GM19468 (cell line): ENCODE data around the gene LRRTM2.

ENCODE experiments used
- ATAC-seq: cut with Tn5 transposase; IDR thresholded peaks from one replicate; pipeline ENCODE4 v1.9.1; 2021; ENCODE audit warnings: mild to moderate bottlenecking, moderate library complexity, moderate number of reproducible peaks; ENCODE audit not compliant: unreplicated experiment; ENCODE audit errors: extremely low read depth

LRRTM2 gene

GRCh38 chr5:138884094-138884493, 9.0 kb upstream of the LRRTM2 start:
- no peak for ATAC-seq

- no peak for ATAC-seq
Measured at GRCh38 chr5:138883211-138883610, 8.1 kb upstream of the LRRTM2 start.

DNA sequence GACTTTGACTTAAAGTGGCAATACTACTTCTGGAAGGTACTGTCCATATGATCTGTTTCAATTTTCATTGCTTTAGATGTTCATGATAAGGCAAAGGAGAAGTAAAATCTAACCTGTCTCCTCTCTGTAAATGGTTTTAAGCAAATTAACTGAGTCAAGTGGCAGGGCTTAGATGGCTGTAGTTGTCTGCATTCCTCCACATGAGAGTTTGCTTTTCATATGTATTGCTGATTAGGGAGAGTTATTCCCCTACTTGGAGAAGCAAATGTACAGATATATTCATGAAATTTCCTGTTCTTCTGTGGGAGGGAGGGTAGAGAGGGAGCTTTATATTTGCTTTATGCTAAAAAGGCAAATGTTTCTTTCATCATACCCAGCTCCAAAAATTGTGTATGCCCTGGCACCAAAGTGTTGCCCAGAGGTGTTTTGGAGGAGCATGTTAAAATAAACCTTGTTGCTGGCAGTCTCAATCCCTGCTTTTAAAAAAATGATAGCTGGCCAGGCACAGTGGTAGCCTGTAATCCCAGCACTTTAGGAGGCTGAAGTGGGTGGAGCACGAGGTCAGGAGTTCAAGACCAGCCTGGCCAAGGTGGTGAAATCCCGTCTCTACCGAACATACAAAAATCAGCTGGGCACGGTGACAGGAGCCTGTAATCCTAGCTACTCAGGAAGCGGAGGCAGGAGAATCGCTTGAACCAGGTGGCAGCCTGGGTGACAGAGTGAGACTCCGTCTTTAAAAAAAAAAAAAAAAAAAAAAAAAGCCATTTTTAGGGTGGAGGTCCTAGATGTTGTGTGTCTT, 3.5 kb upstream of the LRRTM2 start:
- no peak for ATAC-seq

DNA sequence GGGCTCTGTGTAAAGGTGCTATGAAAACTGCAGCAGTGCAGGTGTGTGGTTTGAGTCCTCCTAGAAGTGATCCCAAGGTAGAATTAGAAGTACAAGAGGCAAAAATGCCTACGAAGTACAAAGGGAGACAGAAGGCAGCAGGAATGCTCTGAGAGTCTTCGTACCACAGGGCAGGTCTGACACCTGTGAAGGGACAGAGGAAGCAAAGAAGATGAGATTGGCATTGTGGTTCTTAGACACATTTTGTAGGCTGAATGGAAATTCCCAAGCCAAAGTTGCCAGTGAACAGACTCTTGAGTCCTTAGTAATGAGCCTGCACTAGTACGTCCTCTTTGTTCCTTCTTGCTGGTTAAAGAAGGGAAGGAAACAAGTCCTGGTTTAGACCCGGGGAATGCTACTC, 1.7 kb upstream of the LRRTM2 start:
- ATAC-seq = no peak

DNA sequence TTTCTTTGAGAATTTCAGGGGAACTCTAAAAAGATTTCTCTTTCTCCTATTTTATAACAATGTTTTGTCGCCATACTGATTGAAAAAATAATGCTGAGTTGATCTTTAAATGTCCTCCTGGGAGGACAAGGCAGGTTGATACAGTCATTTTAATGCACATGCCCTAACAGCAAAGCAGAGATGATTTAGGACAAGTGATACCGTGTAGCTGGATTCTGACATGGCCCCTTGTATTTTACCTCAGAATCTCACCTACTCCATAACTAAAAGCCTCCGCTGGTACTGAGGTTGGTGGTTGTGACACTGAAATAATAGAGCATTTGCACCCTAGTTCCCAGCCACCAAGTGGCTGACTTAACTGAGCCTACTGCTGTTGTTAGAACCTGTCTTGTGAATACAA, 811 bp upstream of the LRRTM2 start:
- no peak for ATAC-seq

DNA sequence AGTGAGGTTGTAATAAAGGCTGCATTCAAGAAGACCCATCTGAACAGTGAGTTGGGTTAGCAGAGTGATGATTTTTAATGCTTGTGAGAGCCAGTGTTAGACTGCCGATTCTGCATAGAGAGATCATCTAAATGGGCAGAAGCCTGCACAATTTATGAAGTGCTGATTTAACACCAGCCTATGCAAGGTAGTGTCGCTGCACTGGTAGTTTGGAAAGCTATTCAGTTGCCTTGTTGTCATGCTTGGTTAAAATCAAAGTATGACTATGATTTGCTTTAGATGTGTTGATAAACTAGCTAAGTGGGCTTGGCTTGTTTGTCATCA, 379 bp upstream of the LRRTM2 start:
- no peak for ATAC-seq

DNA sequence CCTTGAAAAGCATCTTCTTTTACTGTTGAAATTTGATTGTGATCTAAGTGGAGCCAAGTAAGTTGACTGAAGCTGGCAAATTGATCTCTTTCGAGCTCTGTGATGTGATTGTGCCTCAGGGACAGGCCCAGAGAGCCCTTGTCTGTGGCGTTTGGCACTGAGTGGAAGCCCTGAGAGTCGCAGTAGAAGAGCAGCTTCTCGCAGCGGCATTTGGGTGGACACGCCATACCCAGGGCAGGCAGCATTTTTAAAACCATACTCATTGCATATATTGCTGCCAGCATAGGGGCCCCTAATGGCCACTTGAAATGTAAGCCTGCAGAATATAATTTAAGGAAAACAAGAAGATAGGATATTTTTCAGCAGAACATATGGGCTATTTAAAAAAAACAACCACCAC, 894 bp downstream of the LRRTM2 start:
- no peak for ATAC-seq

DNA sequence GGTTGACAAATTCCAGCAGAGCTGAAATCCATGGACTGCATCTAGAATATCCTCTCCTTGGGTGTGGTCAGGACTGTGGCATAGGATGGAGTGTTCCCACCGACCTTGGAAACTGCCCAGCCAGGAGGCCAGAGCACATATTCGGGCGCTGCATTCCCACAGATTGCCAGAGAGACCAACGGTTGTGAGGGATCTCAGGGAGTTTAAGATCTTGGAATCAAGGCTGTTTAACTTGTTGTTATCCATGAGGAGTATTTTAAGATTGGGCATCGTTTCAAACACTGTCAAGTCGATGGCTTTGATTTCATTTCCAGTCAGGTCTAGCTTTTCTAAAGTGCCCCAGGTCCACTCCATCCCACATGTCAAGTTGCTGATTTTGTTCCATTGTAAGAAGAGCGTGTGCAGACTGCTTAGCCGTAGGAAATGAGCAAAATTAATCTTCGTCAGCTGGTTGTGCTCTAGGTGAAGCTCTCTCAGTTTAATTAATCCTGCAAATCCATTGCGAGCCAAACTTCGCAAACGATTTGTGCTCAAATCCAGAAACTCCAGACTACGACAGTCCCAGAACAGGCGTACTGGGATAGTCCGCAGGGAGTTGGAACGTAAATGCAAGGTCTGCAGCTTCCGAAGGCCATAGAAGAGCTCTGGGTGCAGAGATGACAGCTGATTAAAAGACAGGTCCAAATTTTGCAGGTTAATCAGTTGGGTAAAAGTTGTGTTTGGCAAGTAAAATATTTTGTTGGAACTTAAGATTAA, 1.5 kb downstream of the LRRTM2 start:
- ATAC-seq = no peak

GRCh38 chr5:138872841-138873465, 2.2 kb downstream of the LRRTM2 start:
- ATAC-seq = no peak

- no peak for ATAC-seq
Measured at GRCh38 chr5:138870611-138871010, 4.5 kb downstream of the LRRTM2 start.

GRCh38 chr5:138869763-138870500, 5.2 kb downstream of the LRRTM2 start:
- no peak for ATAC-seq

- ATAC-seq = no peak
Measured at GRCh38 chr5:138869038-138869437, 6.1 kb downstream of the LRRTM2 start.

GRCh38 chr5:138867011-138867410, 8.1 kb downstream of the LRRTM2 start:
- ATAC-seq = no peak

DNA sequence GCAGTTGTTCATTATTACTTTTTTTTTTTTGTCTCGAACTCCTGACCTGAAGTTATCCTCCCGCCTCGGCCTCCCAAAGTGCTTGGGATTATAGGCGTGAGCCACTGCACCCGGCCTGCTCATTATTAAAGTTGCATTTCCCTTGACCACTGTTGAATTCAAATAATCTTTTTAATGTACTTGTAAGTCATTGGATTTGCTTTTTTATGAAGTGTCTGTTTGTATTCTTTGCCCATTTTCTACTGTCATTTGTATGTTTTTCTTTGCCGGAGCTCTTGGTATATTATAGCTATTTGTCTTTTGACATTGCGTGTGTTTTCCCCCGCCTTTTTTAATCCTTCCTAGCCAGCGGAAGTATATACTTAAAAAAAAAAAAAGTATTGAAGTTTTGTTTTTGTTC, 22.0 kb downstream of the LRRTM2 start:
- ATAC-seq = no peak

DNA sequence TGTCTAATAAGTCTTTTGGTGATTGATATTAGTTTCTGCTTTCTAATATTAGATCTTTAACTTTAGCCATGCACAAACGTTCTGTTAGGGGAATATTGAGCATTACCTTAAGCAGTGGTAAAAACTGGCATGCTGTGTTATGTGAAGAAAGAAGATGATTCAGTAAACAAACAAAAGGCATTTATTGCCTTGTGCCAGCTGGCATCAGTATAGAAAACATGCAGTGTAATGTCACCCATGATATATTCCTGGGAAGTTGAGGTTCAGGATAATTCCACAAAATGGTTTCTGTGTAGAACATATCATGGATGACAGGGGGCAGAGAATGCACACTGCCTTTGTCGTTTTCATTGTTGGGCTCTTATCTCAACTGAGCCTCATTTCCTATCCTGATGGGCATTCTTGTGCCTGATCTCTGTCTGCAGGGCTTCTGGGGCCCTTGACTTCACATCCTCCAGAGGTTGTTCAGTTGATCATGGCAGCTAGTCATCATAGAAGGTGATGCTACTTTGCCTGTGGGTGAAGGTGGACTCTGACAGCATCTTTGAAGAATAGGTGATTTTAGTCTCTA, 24.2 kb downstream of the LRRTM2 start:
- no peak for ATAC-seq

- no peak for ATAC-seq
Measured at GRCh38 chr5:138849882-138850281, 25.3 kb downstream of the LRRTM2 start.

DNA sequence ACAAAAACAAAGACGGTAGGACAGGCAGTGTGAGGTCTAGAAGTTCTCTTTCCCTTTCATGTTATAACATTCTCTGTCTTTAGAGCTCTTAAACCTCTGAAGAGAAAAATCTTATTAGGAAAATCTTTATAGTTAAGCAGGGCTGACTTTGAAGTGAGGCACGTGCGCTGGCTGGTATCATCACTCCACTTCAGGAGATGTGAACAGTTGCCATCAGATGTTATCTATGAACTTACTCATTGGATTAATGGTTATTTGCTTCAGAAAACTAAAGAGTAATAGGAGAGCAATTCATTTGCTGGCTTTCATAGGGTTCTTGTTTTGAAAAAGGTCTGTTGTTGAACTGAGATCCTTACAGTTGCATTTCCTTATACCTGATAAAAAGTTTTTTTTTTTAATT, 25.7 kb downstream of the LRRTM2 start:
- ATAC-seq = no peak

GRCh38 chr5:138844812-138845513, 30.2 kb downstream of the LRRTM2 start:
- no peak for ATAC-seq

- no peak for ATAC-seq
Measured at GRCh38 chr5:138844125-138844461, 31.0 kb downstream of the LRRTM2 start.
